NCI-H748 (cell line): ENCODE results near the gene LPCAT1.
A peak's percentile ranks its signal among the peaks of the same experiment; 100 is the strongest.

Experiments used
- DNase-seq: peaks from one replicate; lab custom pipeline; 2025; ENCODE audit not compliant: unreplicated experiment; lab: John Stamatoyannopoulos, UW

The LPCAT1 gene

GRCh38 chr5:1414311-1415058, 109.3 kb downstream of the LPCAT1 start:
- DNase-seq: peak; percentile 35

- DNase-seq: no peak
Measured at GRCh38 chr5:1413611-1414241, 110.0 kb downstream of the LPCAT1 start.

GRCh38 chr5:1413211-1413610, 110.5 kb downstream of the LPCAT1 start:
- DNase-seq: no peak

GRCh38 chr5:1412621-1413020, 111.1 kb downstream of the LPCAT1 start:
- DNase-seq: no peak

- DNase-seq: no peak
Measured at GRCh38 chr5:1412163-1412562, 111.6 kb downstream of the LPCAT1 start.
